GM23338 (cell line): ENCODE data around the gene SNAPIN. TPM values are rescaled to one million over a fixed set of nuclear protein-coding genes. Genes with fewer than 3 reads are reported as not detected.

Source experiments
- ATAC-seq: fragments of 200-7000 bp; cut with Tn5 transposase; 3 replicates; pipeline ENCODE4 v1.9.1; 2020
- DNase-seq: peaks from one replicate; pipeline ENCODE4 v3.0.0-alpha.2; 2015; ENCODE audit warnings: low spot score
- H2AFZ ChIP-seq: fragments of 200-600 bp; sonication (generic); 2 replicates; pipeline ENCODE4 v1.8.0; 2016; ENCODE audit warnings: antibody characterized with exemption, mild to moderate bottlenecking, moderate library complexity
- H3F3A ChIP-seq: fragments of 200-600 bp; sonication (generic); replicated peaks from 2 replicates; pipeline ENCODE4 v1.8.0; 2017; ENCODE audit warnings: antibody characterized with exemption, mixed run types, low read depth
- H3K27ac ChIP-seq: fragments of 200-600 bp; sonication (generic); 2 replicates; pipeline ENCODE4 v1.6.1; 2016; ENCODE audit warnings: low read depth
- H3K27me3 ChIP-seq: fragments of 200-600 bp; sonication (generic); 2 replicates; pipeline ENCODE4 v1.8.0; 2016; ENCODE audit warnings: mild to moderate bottlenecking, mixed run types, moderate library complexity; ENCODE audit not compliant: insufficient read depth
- H3K36me3 ChIP-seq: fragments of 200-600 bp; sonication (generic); 2 replicates; pipeline ENCODE4 v1.8.0; 2016; ENCODE audit warnings: mild to moderate bottlenecking; ENCODE audit not compliant: insufficient read depth
- H3K4me1 ChIP-seq: fragments of 200-600 bp; sonication (generic); 2 replicates; pipeline ENCODE4 v1.8.0; 2016; ENCODE audit warnings: mild to moderate bottlenecking, moderate library complexity; ENCODE audit not compliant: insufficient read depth
- H3K4me2 ChIP-seq: fragments of 200-600 bp; sonication (generic); 2 replicates; pipeline ENCODE4 v1.7.1; 2017; ENCODE audit warnings: mixed run types
- H3K4me3 ChIP-seq: fragments of 200-600 bp; sonication (generic); 2 replicates; pipeline ENCODE4 v1.6.1; 2016; ENCODE audit warnings: mixed run types
- H3K79me2 ChIP-seq: fragments of 200-600 bp; sonication (generic); replicated peaks from 2 replicates; pipeline ENCODE4 v1.8.0; 2017; ENCODE audit warnings: mild to moderate bottlenecking; ENCODE audit not compliant: insufficient read depth
- H3K9me2 ChIP-seq: fragments of 200-600 bp; sonication (generic); 2 replicates; pipeline ENCODE4 v1.8.0; 2017; ENCODE audit not compliant: insufficient read depth
- H4K20me1 ChIP-seq: fragments of 200-600 bp; sonication (generic); replicated peaks from 2 replicates; pipeline ENCODE4 v1.8.0; 2017; ENCODE audit warnings: mild to moderate bottlenecking; ENCODE audit not compliant: insufficient read depth
- H3K27ac Mint-ChIP-seq: 2 replicates; pipeline ENCODE4 v1.8.0; 2020; ENCODE audit warnings: inconsistent platforms, mild to moderate bottlenecking, moderate library complexity, mixed read lengths
- H3K27me3 Mint-ChIP-seq: 3 replicates; pipeline ENCODE4 v1.8.0; 2022; ENCODE audit warnings: low read depth, mild to moderate bottlenecking, moderate library complexity, mixed read lengths, inconsistent platforms; ENCODE audit not compliant: insufficient read depth, poor library complexity
- H3K36me3 Mint-ChIP-seq: 3 replicates; pipeline ENCODE4 v1.8.0; 2021; ENCODE audit warnings: low read depth, mild to moderate bottlenecking, inconsistent platforms, moderate library complexity, mixed read lengths
- H3K4me1 Mint-ChIP-seq: 3 replicates; pipeline ENCODE4 v1.8.0; 2020; ENCODE audit warnings: mild to moderate bottlenecking, inconsistent platforms, mixed read lengths
- H3K4me3 Mint-ChIP-seq: 3 replicates; pipeline ENCODE4 v1.8.0; 2021; ENCODE audit warnings: moderate library complexity, mild to moderate bottlenecking, inconsistent platforms, mixed read lengths
- H3K9me3 Mint-ChIP-seq: 3 replicates; pipeline ENCODE4 v1.8.0; 2020; ENCODE audit warnings: moderate library complexity, mild to moderate bottlenecking, inconsistent platforms, mixed read lengths
- CREB1 ChIP-seq: fragments of 250-450 bp; sonication (Bioruptor Pico); IDR thresholded peaks from 2 replicates; pipeline ENCODE4 v1.5.0; 2020; ENCODE audit warnings: low read depth, mild to moderate bottlenecking, moderate library complexity
- CTCF ChIP-seq, 2 experiments: fragments of 200-600 bp in 1 of 2; sonication (generic) in 1 of 2; conservative IDR thresholded peaks; 2 replicates each; pipeline versions ENCODE4 v1.5.1 to v1.6.1; 2016 to 2017; ENCODE audit warnings: antibody characterized with exemption in 2 of 2, low read depth in 2 of 2, mild to moderate bottlenecking in 2 of 2, moderate library complexity in 1 of 2
- ETS1 ChIP-seq: IDR thresholded peaks from 2 replicates; pipeline ENCODE4 v1.6.1; 2016; ENCODE audit warnings: antibody characterized with exemption
- EZH2 ChIP-seq: fragments of 200-600 bp; sonication (generic); IDR thresholded peaks from one replicate; pipeline ENCODE4 v1.8.0; 2017; ENCODE audit warnings: antibody characterized with exemption, mild to moderate bottlenecking, low read depth; ENCODE audit not compliant: unreplicated experiment
- EZH2phosphoT487 ChIP-seq: fragments of 200-600 bp; sonication (generic); IDR thresholded peaks from one replicate; pipeline ENCODE4 v1.8.1; 2018; ENCODE audit warnings: antibody characterized with exemption; ENCODE audit not compliant: unreplicated experiment
- JUNB ChIP-seq: IDR thresholded peaks from one replicate; pipeline ENCODE4 v1.6.1; 2016; ENCODE audit warnings: antibody characterized with exemption; ENCODE audit not compliant: unreplicated experiment
- NANOG ChIP-seq: IDR thresholded peaks from 2 replicates; pipeline ENCODE4 v1.6.1; 2016; ENCODE audit warnings: antibody characterized with exemption, borderline replicate concordance
- POLR2AphosphoS5 ChIP-seq: IDR thresholded peaks from 2 replicates; pipeline ENCODE4 v1.6.1; 2016; ENCODE audit warnings: antibody characterized with exemption, low read depth
- REST ChIP-seq: IDR thresholded peaks from one replicate; pipeline ENCODE4 v1.6.1; 2018; ENCODE audit warnings: antibody characterized with exemption; ENCODE audit not compliant: unreplicated experiment
- ZNF331 ChIP-seq: fragments of 250-450 bp; sonication (Bioruptor Pico); IDR thresholded peaks from 2 replicates; pipeline ENCODE4 v1.5.0; 2020; ENCODE audit warnings: low read depth, mild to moderate bottlenecking, moderate library complexity
- ZNF462 ChIP-seq: fragments of 250-450 bp; sonication (Bioruptor Pico); IDR thresholded peaks from 2 replicates; pipeline ENCODE4 v1.5.0; 2020; ENCODE audit warnings: mild to moderate bottlenecking, moderate library complexity
- polyA plus RNA-seq: library from polyadenylated mRNA; unstranded; fragments of >200 nt; fragmentation: Nextera tagmentation; extraction: Ambion mirVana; gene quantifications from 2 replicates; pipeline ENCODE4 v1.2.1, GENCODE V29; 2016
- total RNA-seq: library from RNA; depleted of rRNA; stranded (reverse); fragments of >200 nt; shearing (Covaris generic); gene quantifications from 2 replicates; pipeline ENCODE4 v1.2.3, GENCODE V29; 2014

The SNAPIN gene
- total and polyA plus RNA-seq, 2 experiments from 2014 or later, result 25.6 to 48.5 TPM

GRCh38 chr1:153633161-153633753, 25.2 kb upstream of the SNAPIN start:
- Histone ChIP-seq H4K20me1 (peaks cover 10% of the 10 kb centered on the region; the same call in 1 of the 2 replicates), H3K27me3 (no peaks in the 10 kb centered on the region), H3K36me3 (peaks cover 25% of the 10 kb centered on the region), H3F3A (peaks cover 22% of the 10 kb centered on the region), H3K9me2 (no peaks in the 10 kb centered on the region), H2AFZ (peak overlapping the region; percentile 9; the same call in 1 of the 2 replicates), H3K4me3 (peak overlapping the region; percentile 89), H3K79me2 (peaks cover 40% of the 10 kb centered on the region), H3K27ac (peak overlapping the region; percentile 87), H3K4me1 (peaks cover 12% of the 10 kb centered on the region; the same call in 1 of the 2 replicates), H3K4me2 (peak overlapping the region; percentile 68)
- DNase-seq (no peak), ATAC-seq (peak; percentile 38)
- peaks cover 27% of the 10 kb centered on the region for H3K4me1 Mint-ChIP-seq
- TF ChIP-seq REST (no peak), CTCF (conservative IDR thresholded peaks at IDR 0.05; ENCODE audit: low read depth in 2 of 2) (no peak), EZH2 (no peak), ETS1 (no peak), CREB1 (no peak), ZNF462 (CRISPR knock-in tag) (no peak), POLR2AphosphoS5 (no peak), JUNB (no peak), EZH2phosphoT487 (no peak), ZNF331 (no peak), NANOG (no peak)
- H3K27me3 Mint-ChIP-seq, result peaks cover 10% of the 10 kb centered on the region
- peaks cover 47% of the 10 kb centered on the region for H3K36me3 Mint-ChIP-seq
- H3K9me3 Mint-ChIP-seq, result no peaks in the 10 kb centered on the region
- H3K4me3 Mint-ChIP-seq, result peak overlapping the region; percentile 96
- H3K27ac Mint-ChIP-seq, result peak overlapping the region; percentile 100
